ENCODE measurements around the gene MVK.

MVK gene

GRCh38 chr12:109586385-109587296 lies 13.0 kb downstream of the MVK start:
- TF ChIP-seq CTBP1 (IDR thresholded peaks at IDR 0.05; ENCODE audit: borderline replicate concordance) = no peak
- TF ChIP-seq ELF4 (IDR thresholded peaks at IDR 0.05) = no peak
- no peak for TF ChIP-seq FOXA1 (IDR thresholded peaks at IDR 0.05)
- TF ChIP-seq SP1 (IDR thresholded peaks at IDR 0.05) = no peak
- no peak for TF ChIP-seq FOXK2 (IDR thresholded peaks at IDR 0.05)
- TF ChIP-seq, protein P1, sequence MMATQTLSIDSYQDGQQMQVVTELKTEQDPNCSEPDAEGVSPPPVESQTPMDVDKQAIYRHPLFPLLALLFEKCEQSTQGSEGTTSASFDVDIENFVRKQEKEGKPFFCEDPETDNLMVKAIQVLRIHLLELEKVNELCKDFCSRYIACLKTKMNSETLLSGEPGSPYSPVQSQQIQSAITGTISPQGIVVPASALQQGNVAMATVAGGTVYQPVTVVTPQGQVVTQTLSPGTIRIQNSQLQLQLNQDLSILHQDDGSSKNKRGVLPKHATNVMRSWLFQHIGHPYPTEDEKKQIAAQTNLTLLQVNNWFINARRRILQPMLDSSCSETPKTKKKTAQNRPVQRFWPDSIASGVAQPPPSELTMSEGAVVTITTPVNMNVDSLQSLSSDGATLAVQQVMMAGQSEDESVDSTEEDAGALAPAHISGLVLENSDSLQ (IDR thresholded peaks at IDR 0.05) = no peak
- no peak for TF ChIP-seq ZNF384 (IDR thresholded peaks at IDR 0.05)
- no peak for TF ChIP-seq SUZ12 (IDR thresholded peaks at IDR 0.05)
- TF ChIP-seq LEF1 (IDR thresholded peaks at IDR 0.05; ENCODE audit: borderline replicate concordance) = no peak
- TF ChIP-seq ARNT (IDR thresholded peaks at IDR 0.05) = no peak
- no peak for TF ChIP-seq NFRKB (IDR thresholded peaks at IDR 0.05)
- TF ChIP-seq BHLHE40 (IDR thresholded peaks at IDR 0.05; ENCODE audit: borderline replicate concordance) = no peak
- POLR2A ChIA-PET = interaction anchor here (1.1 to 1.4 kb wide), 2 partner anchors 13 to 14 kb away, joined by 3 to 4 read pairs; partner anchors contain the start of genes MMAB and MVK
- CTCF ChIA-PET = interaction anchor here (0.8 to 1.1 kb wide), 2 partner anchors 11 to 188 kb away, joined by 4 to 6 read pairs; no protein-coding TSS in a partner anchor
- DNase-seq (ENCODE audit: extremely low spot score) = no peak

- CTCF ChIA-PET = no interaction called here
- TF ChIP-seq LEF1 (IDR thresholded peaks at IDR 0.05; ENCODE audit: borderline replicate concordance) = no peak
- TF ChIP-seq FOXM1 (IDR thresholded peaks at IDR 0.05; ENCODE audit: borderline replicate concordance) = no peak
- no peak for TF ChIP-seq ARNT (IDR thresholded peaks at IDR 0.05)
- no peak for TF ChIP-seq BHLHE40 (IDR thresholded peaks at IDR 0.05; ENCODE audit: borderline replicate concordance)
- TF ChIP-seq HDGF (IDR thresholded peaks at IDR 0.05; ENCODE audit: borderline replicate concordance) = no peak
- no peak for TF ChIP-seq ELF4 (IDR thresholded peaks at IDR 0.05)
- TF ChIP-seq, protein P1 (IDR thresholded peaks at IDR 0.05) = no peak
- no peak for TF ChIP-seq L3MBTL2 (conservative IDR thresholded peaks at IDR 0.05)
- TF ChIP-seq SUZ12 (IDR thresholded peaks at IDR 0.05) = no peak
- no peak for TF ChIP-seq SP1 (IDR thresholded peaks at IDR 0.05)
- TF ChIP-seq TARDBP (IDR thresholded peaks at IDR 0.05) = no peak
- no peak for TF ChIP-seq NFRKB (IDR thresholded peaks at IDR 0.05)
- no peak for TF ChIP-seq CTBP1 (IDR thresholded peaks at IDR 0.05; ENCODE audit: borderline replicate concordance)
- TF ChIP-seq FOXA1 (IDR thresholded peaks at IDR 0.05) = no peak
- TF ChIP-seq ZNF384 (IDR thresholded peaks at IDR 0.05) = no peak
- no peak for TF ChIP-seq FOXK2 (IDR thresholded peaks at IDR 0.05)
- POLR2A ChIA-PET = interaction anchor here (1.0 kb wide), 1 partner anchor 14 kb away, joined by 4 read pairs; no protein-coding TSS in a partner anchor
- DNase-seq (ENCODE audit: extremely low spot score) = no peak
Measured at GRCh38 chr12:109587921-109588320, 14.3 kb downstream of the MVK start.

- no peak for DNase-seq (ENCODE audit: extremely low spot score)
- ChIA-PET CTCF (no interaction called here), POLR2A (interaction anchor here (1.0 kb wide), 1 partner anchor 15 kb away, joined by 4 read pairs; no protein-coding TSS in a partner anchor)
- TF ChIP-seq LEF1 (IDR thresholded peaks at IDR 0.05; ENCODE audit: borderline replicate concordance) (no peak), ARNT (IDR thresholded peaks at IDR 0.05) (no peak), FOXM1 (IDR thresholded peaks at IDR 0.05; ENCODE audit: borderline replicate concordance) (no peak), SP1 (IDR thresholded peaks at IDR 0.05) (no peak), FOXA1 (IDR thresholded peaks at IDR 0.05) (no peak), BHLHE40 (IDR thresholded peaks at IDR 0.05; ENCODE audit: borderline replicate concordance) (no peak), FOXK2 (IDR thresholded peaks at IDR 0.05) (no peak), L3MBTL2 (conservative IDR thresholded peaks at IDR 0.05) (no peak), CTBP1 (IDR thresholded peaks at IDR 0.05; ENCODE audit: borderline replicate concordance) (no peak), ELF4 (IDR thresholded peaks at IDR 0.05) (no peak), ZNF384 (IDR thresholded peaks at IDR 0.05) (no peak), SUZ12 (IDR thresholded peaks at IDR 0.05) (no peak), NFRKB (IDR thresholded peaks at IDR 0.05) (no peak), TARDBP (IDR thresholded peaks at IDR 0.05) (no peak), HDGF (IDR thresholded peaks at IDR 0.05; ENCODE audit: borderline replicate concordance) (no peak)
- TF ChIP-seq, protein P1 (IDR thresholded peaks at IDR 0.05) = no peak
Measured at GRCh38 chr12:109588461-109589239, 15.1 kb downstream of the MVK start.

- TF ChIP-seq SUZ12 (IDR thresholded peaks at IDR 0.05) (no peak), ARNT (IDR thresholded peaks at IDR 0.05) (no peak), HDGF (IDR thresholded peaks at IDR 0.05; ENCODE audit: borderline replicate concordance) (no peak), FOXA1 (IDR thresholded peaks at IDR 0.05) (no peak), SP1 (IDR thresholded peaks at IDR 0.05) (no peak), ELF4 (IDR thresholded peaks at IDR 0.05) (no peak), BHLHE40 (IDR thresholded peaks at IDR 0.05; ENCODE audit: borderline replicate concordance) (no peak), CTBP1 (IDR thresholded peaks at IDR 0.05; ENCODE audit: borderline replicate concordance) (no peak), L3MBTL2 (conservative IDR thresholded peaks at IDR 0.05) (no peak), FOXK2 (IDR thresholded peaks at IDR 0.05) (no peak), TARDBP (IDR thresholded peaks at IDR 0.05) (no peak), NFRKB (IDR thresholded peaks at IDR 0.05) (no peak), ZNF384 (IDR thresholded peaks at IDR 0.05) (no peak), LEF1 (IDR thresholded peaks at IDR 0.05; ENCODE audit: borderline replicate concordance) (no peak)
- TF ChIP-seq, protein P1 (IDR thresholded peaks at IDR 0.05) = no peak
- CTCF ChIA-PET = interaction anchor here (0.7 to 1.0 kb wide), 2 partner anchors 201 to 256 kb away, joined by 3 to 4 read pairs; no protein-coding TSS in a partner anchor
- POLR2A ChIA-PET = no interaction called here
- no peak for DNase-seq (ENCODE audit: extremely low spot score)
Measured at GRCh38 chr12:109589240-109589590, 15.6 kb downstream of the MVK start.

Data from HEK293T (cell line).